VCaP (cell line): Measurements from ENCODE around the gene KDM1B.
"Not testable (repeated sequence)": the region's sequence is repeated elsewhere in the genome, so short reads cannot be mapped to it uniquely, and the experiment has no call there.

Source experiments
- H3K27ac ChIP-seq: fragments of 450-650 bp; 2 replicates; pipeline ENCODE4 v1.5.1; 2017
- CTCF ChIP-seq: fragments of 450-650 bp; conservative IDR thresholded peaks from 2 replicates; pipeline ENCODE4 v1.5.1; 2017; ENCODE audit warnings: mild to moderate bottlenecking, moderate library complexity

Gene KDM1B

GRCh38 chr6:18192026-18192425, 36.8 kb downstream of the KDM1B start:
- TF ChIP-seq CTCF = no peak
- H3K27ac ChIP-seq = no peak overlapping the region

- TF ChIP-seq CTCF = no peak
- H3K27ac ChIP-seq = no peak overlapping the region
These were observed 48.6 kb downstream of the KDM1B start for GRCh38 chr6:18203786-18204185.

- H3K27ac ChIP-seq = no peak overlapping the region
- no peak for TF ChIP-seq CTCF
These were observed 49.5 kb downstream of the KDM1B start for GRCh38 chr6:18204691-18205090.

- H3K27ac ChIP-seq = no peak overlapping the region
- no peak for TF ChIP-seq CTCF
These were observed 51.4 kb downstream of the KDM1B start for GRCh38 chr6:18206591-18206990.

- no peak overlapping the region for H3K27ac ChIP-seq
- TF ChIP-seq CTCF = no peak
These were observed 52.2 kb downstream of the KDM1B start for GRCh38 chr6:18207438-18207837.

- no peak for TF ChIP-seq CTCF
These were observed 52.7 kb downstream of the KDM1B start for GRCh38 chr6:18207949-18208348.

GRCh38 chr6:18208778-18209177, 53.6 kb downstream of the KDM1B start:
- not testable (repeated sequence) for H3K27ac ChIP-seq

More at GRCh38 chr6:18207949-18208348, 52.7 kb downstream of the KDM1B start:
- no peak overlapping the region for H3K27ac ChIP-seq

GRCh38 chr6:18209539-18210197, 54.4 kb downstream of the KDM1B start:
- TF ChIP-seq CTCF = no peak
- peak overlapping the region; percentile 51 for H3K27ac ChIP-seq
